GM18951 (cell line): Measurements from ENCODE around the gene SCRN2.
A peak's percentile ranks its signal among the peaks of the same experiment; 100 is the strongest.

Source experiments
- POLR2A ChIP-seq: IDR thresholded peaks from 4 replicates; pipeline ENCODE4 v1.6.1; 2011; ENCODE audit warnings: mild to moderate bottlenecking; ENCODE audit not compliant: insufficient read length, insufficient read depth; ENCODE audit errors: extremely low read depth
- in situ Hi-C: fragments of 300-500 bp; cut with MboI; formaldehyde crosslinking; loops from one replicate; pipeline ENCODE4 v1.12.0; 2022; ENCODE audit warnings: low sequenced_read_pairs, mixed read lengths, inconsistent platforms; ENCODE audit not compliant: unreplicated experiment

SCRN2 gene

DNA sequence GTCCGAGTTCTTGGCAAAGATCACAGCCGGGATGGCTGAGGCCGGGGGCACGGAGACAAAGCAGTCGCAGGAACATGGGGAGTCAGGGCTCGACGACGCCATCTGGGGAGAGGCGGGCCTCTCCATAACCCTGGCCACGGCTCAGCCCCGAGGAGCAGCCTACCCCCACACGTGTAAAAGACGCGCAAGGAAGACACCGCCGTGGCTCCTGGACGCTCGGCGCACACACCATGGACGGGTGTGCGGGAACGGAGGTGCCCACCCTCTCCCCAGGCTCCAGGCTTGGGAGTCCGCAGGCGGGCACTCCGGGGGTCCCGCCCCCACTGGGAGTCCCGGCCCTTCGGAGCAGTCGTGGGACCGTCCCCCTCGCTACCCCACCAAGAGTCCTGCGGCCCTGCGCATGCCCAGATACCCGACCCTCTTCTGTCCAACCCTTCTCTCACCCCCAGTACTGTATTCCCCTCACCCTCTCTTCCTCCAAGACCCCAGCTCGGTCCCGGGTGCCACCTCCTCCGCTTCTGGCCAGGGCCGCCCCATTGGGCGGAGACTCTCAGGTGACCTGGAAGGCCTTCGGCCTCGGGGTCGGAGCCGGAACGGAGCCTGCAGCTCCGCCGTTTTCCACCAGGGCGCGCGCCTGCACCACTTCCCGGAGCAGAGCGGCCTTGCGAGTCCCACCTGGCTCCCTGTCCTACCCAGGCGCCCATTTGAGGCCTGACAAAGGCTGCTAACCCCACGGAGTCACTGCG lies at the start of gene SCRN2:
TSS of gene SCRN2 (minus strand) at position 532 of the 746 bp plus-strand sequence. CDS start at position 102, 430 bp downstream.
- in situ Hi-C loops = loop anchor here (5.0 kb wide), 1 partner anchor 51 kb away; no protein-coding TSS in a partner anchor
- peak; percentile 56 for TF ChIP-seq POLR2A

GRCh38 chr17:47889734-47890529 lies 48.9 kb upstream of the SCRN2 start:
- in situ Hi-C loops = loop anchor here (5.0 kb wide), 1 partner anchor 48 kb away; the partner anchor contains the start of gene SCRN2
- no peak for TF ChIP-seq POLR2A

DNA sequence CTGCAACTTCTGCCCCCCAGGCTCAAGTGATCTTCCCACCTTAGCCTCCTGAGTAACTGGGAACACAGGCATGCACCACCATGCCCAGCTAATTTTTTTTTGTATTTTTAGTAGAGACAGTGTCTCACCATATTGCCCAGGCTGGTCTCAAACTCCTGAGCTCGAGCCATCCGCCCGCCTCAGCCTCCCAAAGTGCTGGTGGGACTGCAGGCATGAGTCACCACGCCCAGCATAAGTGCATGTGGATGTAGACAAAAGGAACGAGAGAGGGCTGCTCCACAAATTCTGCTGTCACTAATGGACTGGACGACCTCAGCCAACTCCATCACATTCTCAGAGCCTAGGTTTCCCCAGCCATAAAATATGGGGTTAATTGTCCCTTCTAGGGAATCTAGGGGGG lies 47.2 kb upstream of the SCRN2 start:
- TF ChIP-seq POLR2A = no peak
- in situ Hi-C loops = no loop called here

DNA sequence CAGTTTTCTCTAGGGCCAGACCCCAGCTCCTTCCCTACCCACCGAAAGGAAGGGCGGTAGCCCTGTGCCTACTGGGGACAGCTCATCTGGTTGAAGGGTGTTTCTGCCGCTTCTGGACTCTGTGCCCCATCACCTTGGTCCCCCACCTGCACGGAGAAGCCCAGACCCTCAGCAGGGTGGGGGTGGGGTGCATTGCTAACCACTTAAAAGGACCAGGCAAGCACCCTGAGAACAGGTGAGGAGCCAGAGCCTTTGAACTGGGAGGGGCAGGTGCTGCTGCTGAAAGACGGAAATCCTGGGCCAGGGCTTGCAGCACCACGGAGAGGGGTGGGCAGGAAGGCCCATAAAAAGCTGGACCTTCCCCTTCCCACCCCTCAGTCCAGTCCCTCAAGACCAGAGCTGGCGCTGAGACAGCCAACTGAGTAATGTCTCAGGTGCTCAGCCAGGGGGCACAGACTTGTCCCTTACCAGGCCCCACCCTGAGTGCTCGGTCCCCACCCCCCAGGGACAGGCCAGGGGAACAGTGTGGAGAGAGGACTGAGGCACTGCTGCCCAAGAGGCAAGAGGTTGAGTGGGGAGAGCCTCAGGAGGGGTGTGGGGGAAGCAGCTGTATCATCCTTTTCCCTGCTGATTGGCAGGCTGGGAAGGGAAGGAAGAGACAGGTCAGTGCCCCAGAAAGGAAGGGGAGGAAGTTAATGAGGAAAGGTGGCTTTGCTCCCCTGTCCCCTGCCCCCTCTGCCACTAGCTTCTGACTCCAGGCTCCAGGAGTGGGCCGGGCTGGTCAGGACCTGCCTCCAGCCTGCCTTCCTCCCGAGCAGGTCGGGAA lies 44.0 kb upstream of the SCRN2 start:
- TF ChIP-seq POLR2A = no peak
- in situ Hi-C loops = no loop called here

DNA sequence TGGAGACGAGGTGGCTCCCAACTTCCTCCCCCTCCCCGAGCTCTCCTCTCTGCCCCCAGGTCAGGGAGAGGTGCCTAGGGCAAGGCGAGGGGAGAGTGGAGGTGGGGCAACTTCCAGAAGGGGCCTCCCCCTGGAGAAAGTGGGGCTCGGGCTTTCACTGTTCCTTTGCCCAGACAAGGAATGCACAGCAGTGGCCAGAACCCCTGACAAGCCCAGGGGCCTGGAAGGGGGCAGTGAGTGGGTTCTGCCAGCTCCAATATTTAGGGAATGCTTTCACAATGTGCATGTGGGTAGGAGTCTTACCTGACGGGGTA lies 43.3 kb upstream of the SCRN2 start:
- in situ Hi-C loops = no loop called here
- no peak for TF ChIP-seq POLR2A

- no peak for TF ChIP-seq POLR2A
- in situ Hi-C loops = no loop called here
Observed at GRCh38 chr17:47883589-47884426, 42.7 kb upstream of the SCRN2 start.

- TF ChIP-seq POLR2A = no peak
- in situ Hi-C loops = no loop called here
Observed at GRCh38 chr17:47882695-47883588, 41.9 kb upstream of the SCRN2 start.

GRCh38 chr17:47882247-47882646 lies 41.2 kb upstream of the SCRN2 start:
- in situ Hi-C loops = no loop called here
- no peak for TF ChIP-seq POLR2A

- TF ChIP-seq POLR2A = no peak
- in situ Hi-C loops = no loop called here
Observed at GRCh38 chr17:47879776-47880454, 38.8 kb upstream of the SCRN2 start.

DNA sequence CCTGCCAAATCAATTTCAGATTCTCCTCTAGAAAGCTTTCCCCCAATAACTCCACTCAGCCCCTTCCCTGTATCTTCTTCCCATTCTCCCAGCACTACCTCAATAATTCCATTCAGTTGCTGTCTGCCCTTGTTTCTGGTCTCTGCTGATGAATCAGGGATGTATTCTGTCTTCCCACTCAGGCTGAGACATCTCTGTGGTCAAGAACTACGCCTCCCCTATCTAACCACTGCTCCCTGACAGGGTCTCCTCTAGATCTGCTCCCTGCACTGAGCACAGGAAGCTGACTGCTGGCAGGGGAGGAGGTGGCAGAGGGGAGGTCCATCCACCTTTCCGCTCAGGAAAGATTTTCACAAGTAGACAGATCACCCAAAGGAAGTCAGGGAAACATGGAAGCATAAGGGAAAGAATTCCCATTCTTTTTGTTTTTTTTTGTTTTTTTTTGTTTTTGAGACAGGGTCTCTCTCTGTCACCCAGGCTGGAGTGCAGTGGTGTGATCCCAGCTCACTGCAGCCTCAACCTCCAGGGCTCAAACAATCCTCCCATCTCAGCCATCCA lies 38.0 kb upstream of the SCRN2 start:
- no peak for TF ChIP-seq POLR2A
- in situ Hi-C loops = no loop called here

- TF ChIP-seq POLR2A = no peak
- in situ Hi-C loops = no loop called here
Observed at GRCh38 chr17:47878203-47879027, 37.3 kb upstream of the SCRN2 start.
